Measurements from ENCODE around the gene POMT2. TPM values are rescaled to one million over a fixed set of nuclear protein-coding genes. Genes with fewer than 3 reads are reported as not detected.

The POMT2 gene
- total RNA-seq, 2 donors from 2014 or later: 13.0 to 37.7 TPM

DNA sequence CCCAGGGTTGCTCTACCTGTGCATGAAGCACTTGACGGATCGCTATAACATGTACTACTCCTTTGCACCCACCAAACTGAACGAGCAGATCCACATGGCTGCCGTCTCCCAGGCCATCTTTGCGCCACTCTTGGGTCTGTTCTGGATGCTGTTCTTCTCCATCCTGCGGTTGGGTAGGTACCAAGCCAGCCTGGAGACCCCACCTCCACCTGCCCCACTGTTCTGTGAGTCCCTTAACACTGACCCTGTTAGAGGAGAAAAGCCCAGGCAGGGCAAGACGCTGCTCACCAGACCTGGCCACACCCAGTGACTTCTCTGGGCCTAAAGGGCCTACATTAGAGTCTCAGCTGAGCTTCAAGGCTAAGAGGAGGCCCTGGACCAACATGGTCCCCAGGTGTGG is 71.4 kb downstream of the POMT2 start:
- no peaks in the 10 kb centered on the region for H3K36me3 ChIP-seq
- intact Hi-C loops (cut with DNase I): no loop called here
- H3K4me3 ChIP-seq: no peak overlapping the region
- no peak overlapping the region for H3K27ac ChIP-seq
- no peak overlapping the region for H3K9ac ChIP-seq (ENCODE audit: low read depth in 2 of 2, low read length in 2 of 2)
- H3K4me1 ChIP-seq: no peaks in the 10 kb centered on the region
- TF ChIP-seq, protein P1, sequence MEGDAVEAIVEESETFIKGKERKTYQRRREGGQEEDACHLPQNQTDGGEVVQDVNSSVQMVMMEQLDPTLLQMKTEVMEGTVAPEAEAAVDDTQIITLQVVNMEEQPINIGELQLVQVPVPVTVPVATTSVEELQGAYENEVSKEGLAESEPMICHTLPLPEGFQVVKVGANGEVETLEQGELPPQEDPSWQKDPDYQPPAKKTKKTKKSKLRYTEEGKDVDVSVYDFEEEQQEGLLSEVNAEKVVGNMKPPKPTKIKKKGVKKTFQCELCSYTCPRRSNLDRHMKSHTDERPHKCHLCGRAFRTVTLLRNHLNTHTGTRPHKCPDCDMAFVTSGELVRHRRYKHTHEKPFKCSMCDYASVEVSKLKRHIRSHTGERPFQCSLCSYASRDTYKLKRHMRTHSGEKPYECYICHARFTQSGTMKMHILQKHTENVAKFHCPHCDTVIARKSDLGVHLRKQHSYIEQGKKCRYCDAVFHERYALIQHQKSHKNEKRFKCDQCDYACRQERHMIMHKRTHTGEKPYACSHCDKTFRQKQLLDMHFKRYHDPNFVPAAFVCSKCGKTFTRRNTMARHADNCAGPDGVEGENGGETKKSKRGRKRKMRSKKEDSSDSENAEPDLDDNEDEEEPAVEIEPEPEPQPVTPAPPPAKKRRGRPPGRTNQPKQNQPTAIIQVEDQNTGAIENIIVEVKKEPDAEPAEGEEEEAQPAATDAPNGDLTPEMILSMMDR (IDR thresholded peaks at IDR 0.05): no peak
- no peaks in the 10 kb centered on the region for H3K9me3 ChIP-seq
- no peak for DNase-seq
- H3K27me3 ChIP-seq: no peaks in the 10 kb centered on the region

DNA sequence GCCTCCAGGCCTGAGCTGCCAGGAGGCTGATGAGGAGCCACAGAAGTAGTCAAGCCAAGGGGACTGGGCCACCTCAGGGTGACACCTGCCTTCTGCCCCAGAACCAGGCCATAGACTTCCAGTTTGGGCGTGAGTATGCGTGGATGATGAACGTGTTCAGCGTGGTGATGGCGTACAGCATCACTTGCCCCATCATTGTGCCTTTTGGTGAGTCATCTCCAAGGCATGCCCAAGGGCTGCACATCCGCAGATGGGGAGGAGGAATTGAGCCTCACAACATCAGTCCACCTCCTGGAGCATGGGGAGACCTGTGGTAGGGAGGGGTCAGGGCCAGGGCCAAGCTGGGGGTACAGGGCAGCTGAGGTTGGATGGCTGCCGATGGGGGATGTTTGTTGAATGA is 72.0 kb downstream of the POMT2 start:
- DNase-seq: no peak
- H3K36me3 ChIP-seq: no peaks in the 10 kb centered on the region
- no peaks in the 10 kb centered on the region for H3K27me3 ChIP-seq
- TF ChIP-seq, protein P1 (IDR thresholded peaks at IDR 0.05): no peak
- H3K27ac ChIP-seq: no peak overlapping the region
- H3K9ac ChIP-seq (ENCODE audit: low read depth in 2 of 2, low read length in 2 of 2): no peak overlapping the region
- intact Hi-C loops (cut with DNase I): no loop called here
- H3K9me3 ChIP-seq: no peaks in the 10 kb centered on the region
- H3K4me3 ChIP-seq: no peak overlapping the region
- no peaks in the 10 kb centered on the region for H3K4me1 ChIP-seq

DNA sequence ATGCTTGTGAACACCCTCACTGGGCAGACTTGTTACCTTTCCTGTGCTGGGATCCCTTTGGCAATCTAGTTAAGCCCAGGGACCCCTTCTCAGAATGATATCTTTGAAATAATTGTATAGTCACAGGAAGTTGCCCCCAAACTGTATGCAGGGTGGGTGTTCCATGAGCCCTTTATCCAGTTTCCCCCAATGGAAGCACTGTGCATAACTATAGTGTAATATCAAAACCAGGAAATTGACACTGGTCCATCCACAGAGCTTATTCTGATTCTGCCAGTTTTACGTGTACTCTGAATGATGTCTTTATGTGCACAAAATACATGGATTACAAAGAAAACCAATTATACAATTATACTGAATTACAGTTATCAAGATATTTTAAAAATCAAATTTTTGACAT is 73.9 kb downstream of the POMT2 start:
- Histone ChIP-seq H3K4me3 (no peak overlapping the region), H3K36me3 (no peaks in the 10 kb centered on the region), H3K4me1 (no peaks in the 10 kb centered on the region), H3K9ac (ENCODE audit: low read depth in 2 of 2, low read length in 2 of 2) (no peak overlapping the region), H3K9me3 (no peaks in the 10 kb centered on the region), H3K27ac (no peak overlapping the region), H3K27me3 (no peaks in the 10 kb centered on the region)
- no peak for DNase-seq
- TF ChIP-seq, protein P1 (IDR thresholded peaks at IDR 0.05): no peak
- intact Hi-C loops (cut with DNase I): no loop called here

DNA sequence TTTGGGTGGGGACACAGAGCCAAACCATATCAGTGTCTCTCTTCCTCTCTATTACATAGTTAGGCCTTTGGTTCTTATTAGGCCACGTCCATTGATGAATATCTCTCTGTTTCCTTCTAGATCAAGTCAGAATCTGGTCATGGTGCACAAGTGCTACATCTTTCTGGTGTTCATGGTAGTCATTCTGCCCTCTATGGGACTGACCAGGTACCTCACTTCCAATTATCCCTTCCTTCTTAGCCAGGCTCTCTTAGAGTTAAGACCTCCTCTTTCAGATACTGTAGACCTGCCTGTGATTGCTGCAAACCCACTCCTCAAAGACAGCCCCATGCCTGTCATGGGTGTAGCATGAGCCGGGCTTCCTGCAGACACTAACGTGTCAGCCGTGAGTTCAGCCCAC is 74.9 kb downstream of the POMT2 start:
- TF ChIP-seq, protein P1 (IDR thresholded peaks at IDR 0.05): no peak

DNA sequence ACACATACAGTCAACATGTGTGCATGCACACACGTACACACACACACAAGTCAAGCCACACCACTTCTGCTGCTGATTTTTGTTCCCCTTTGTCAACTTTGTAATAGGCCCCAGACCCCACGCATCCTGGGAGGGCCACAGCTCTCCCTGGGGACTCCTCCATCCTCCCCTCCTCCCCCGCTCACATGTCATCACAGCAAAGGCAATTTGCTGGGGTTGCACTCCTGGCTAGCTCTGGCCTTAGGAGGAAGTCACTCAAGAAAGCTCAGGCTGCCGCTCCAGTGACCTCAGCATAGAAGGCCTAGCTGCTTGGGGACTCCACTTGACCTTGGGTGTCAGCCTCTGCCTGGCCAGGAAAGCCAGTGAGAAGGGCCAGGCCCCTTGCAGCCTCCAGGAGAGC is 76.8 kb downstream of the POMT2 start:
- no peaks in the 10 kb centered on the region for H3K9me3 ChIP-seq
- no peak overlapping the region for H3K4me3 ChIP-seq
- no peaks in the 10 kb centered on the region for H3K27me3 ChIP-seq
- no peak overlapping the region for H3K9ac ChIP-seq (ENCODE audit: low read depth in 2 of 2, low read length in 2 of 2)
- no peaks in the 10 kb centered on the region for H3K4me1 ChIP-seq
- no peaks in the 10 kb centered on the region for H3K36me3 ChIP-seq
- TF ChIP-seq, protein P1 (IDR thresholded peaks at IDR 0.05): no peak
- H3K27ac ChIP-seq: no peak overlapping the region
- no peak for DNase-seq
- intact Hi-C loops (cut with DNase I): no loop called here

More for the DNA sequence above, 74.9 kb downstream of the POMT2 start:
- Histone ChIP-seq H3K9me3 (no peaks in the 10 kb centered on the region), H3K4me3 (no peak overlapping the region), H3K36me3 (no peaks in the 10 kb centered on the region), H3K27ac (no peak overlapping the region), H3K27me3 (no peaks in the 10 kb centered on the region), H3K9ac (ENCODE audit: low read depth in 2 of 2, low read length in 2 of 2) (no peak overlapping the region), H3K4me1 (no peaks in the 10 kb centered on the region)
- DNase-seq: no peak
- intact Hi-C loops (cut with DNase I): no loop called here

DNA sequence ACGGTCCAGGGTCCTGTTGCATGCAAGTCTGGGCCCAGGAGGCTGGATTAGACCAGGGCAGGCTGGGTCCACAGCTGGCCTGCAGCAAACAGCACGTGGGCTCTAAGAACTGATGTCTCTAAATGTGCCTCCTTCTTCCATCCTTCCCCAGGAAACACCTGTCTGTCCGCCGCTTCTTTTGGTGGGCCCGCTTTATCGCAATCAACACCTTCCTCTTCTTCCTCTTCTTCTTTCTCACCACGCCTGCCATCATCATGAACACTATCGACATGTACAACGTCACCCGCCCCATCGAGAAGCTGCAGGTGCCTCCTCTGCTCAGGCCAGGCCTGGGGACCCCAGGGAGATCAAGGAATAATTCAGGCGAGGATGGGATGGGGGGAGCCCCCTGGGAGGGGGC is 77.9 kb downstream of the POMT2 start:
- Histone ChIP-seq H3K27ac (no peak overlapping the region), H3K4me1 (no peaks in the 10 kb centered on the region), H3K9ac (ENCODE audit: low read depth in 2 of 2, low read length in 2 of 2) (no peak overlapping the region), H3K27me3 (no peaks in the 10 kb centered on the region), H3K36me3 (no peaks in the 10 kb centered on the region), H3K9me3 (no peaks in the 10 kb centered on the region), H3K4me3 (no peak overlapping the region)
- DNase-seq: no peak
- intact Hi-C loops (cut with DNase I): no loop called here
- TF ChIP-seq, protein P1 (IDR thresholded peaks at IDR 0.05): no peak

Data from colonic mucosa (tissue), 4 donors.